GM19238 (cell line): ENCODE measurements around the gene ACACA.

Experiments used
- DNase-seq: peaks from one replicate; pipeline ENCODE4 v3.0.0; 2011; ENCODE audit warnings: low spot score; ENCODE audit not compliant: insufficient read length

The ACACA gene

DNA sequence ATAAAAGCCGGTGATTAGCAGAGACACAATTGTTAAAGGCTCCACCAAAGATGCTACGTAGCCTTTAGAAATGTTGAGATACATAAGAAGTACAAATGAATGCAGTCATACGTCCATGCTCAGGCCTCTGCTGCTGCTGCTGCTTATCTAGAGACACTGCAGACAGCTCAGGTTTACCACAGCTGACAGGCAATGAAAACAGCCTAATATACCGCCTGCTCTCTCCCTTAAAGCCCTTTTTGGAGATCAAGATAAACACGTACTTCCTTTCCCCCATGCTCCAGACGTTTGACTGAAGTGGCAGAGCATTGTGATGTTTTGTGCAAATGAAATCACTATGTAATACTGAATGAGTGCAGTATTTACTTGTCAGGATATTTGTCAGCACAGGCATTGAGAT is 272.6 kb downstream of the ACACA start:
- no peak for DNase-seq

- no peak for DNase-seq
These were observed 273.5 kb downstream of the ACACA start for GRCh38 chr17:37133136-37133535.

- DNase-seq = no peak
These were observed 274.7 kb downstream of the ACACA start for GRCh38 chr17:37131669-37132611.

- DNase-seq = no peak
These were observed 275.6 kb downstream of the ACACA start for GRCh38 chr17:37130984-37131446.

- DNase-seq = no peak
These were observed 281.8 kb downstream of the ACACA start for GRCh38 chr17:37124821-37125173.

GRCh38 chr17:37123941-37124820 is 282.5 kb downstream of the ACACA start:
- DNase-seq = no peak

DNA sequence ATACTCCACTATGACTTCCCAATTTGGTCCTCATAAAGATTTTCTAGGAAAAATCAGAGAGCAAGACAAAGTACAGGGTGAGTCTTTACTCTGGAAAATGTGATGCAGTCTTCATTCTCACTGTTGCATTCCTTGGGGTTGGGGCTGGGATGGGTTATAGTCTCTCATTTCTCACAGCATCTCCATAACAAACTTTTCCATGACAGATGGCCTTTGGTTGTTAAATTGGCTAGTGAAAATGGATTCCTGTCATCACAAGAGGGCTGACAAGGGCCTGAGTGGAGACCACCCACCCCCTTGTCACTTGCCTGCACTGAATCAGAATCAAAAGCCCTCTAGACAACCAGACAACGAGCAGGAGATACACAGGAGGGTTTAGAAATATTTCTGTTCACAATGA is 283.2 kb downstream of the ACACA start:
- no peak for DNase-seq

GRCh38 chr17:37121616-37122015 is 285.0 kb downstream of the ACACA start:
- no peak for DNase-seq

DNA sequence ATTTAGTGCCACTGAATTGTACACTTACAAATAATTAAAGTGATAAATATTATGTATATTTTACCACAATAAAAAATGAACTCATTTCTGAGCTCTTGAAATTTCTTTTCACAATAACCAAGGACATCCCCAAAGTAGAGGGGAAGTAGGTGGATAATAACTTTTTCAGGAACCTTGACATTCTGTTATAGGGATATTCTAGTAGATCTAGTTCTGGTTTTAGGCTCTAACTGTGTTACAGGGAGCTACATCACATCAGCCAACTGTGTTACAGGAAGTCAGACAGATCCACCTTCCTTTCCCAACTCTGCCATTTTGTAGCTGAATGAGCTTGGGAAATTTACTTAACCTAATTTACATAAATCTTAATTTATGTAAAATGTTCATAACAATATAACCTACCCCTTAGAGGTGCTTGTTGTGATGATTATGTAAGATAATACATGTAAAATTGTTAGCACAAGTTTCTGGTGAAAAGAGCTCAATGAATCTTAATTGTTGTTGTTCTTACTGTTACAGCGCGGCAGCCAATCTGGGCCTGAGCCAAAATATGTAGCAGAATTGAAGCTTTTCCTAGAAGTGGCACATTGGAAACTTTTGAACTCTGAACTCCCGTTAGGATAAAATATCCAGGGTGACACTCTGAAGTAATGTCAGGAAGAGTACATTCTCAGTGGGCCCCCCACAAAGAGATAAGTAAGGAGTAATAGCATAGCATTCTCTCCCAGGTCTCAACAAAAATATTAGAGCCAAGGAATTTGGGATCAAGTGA is 288.1 kb downstream of the ACACA start:
- no peak for DNase-seq

DNA sequence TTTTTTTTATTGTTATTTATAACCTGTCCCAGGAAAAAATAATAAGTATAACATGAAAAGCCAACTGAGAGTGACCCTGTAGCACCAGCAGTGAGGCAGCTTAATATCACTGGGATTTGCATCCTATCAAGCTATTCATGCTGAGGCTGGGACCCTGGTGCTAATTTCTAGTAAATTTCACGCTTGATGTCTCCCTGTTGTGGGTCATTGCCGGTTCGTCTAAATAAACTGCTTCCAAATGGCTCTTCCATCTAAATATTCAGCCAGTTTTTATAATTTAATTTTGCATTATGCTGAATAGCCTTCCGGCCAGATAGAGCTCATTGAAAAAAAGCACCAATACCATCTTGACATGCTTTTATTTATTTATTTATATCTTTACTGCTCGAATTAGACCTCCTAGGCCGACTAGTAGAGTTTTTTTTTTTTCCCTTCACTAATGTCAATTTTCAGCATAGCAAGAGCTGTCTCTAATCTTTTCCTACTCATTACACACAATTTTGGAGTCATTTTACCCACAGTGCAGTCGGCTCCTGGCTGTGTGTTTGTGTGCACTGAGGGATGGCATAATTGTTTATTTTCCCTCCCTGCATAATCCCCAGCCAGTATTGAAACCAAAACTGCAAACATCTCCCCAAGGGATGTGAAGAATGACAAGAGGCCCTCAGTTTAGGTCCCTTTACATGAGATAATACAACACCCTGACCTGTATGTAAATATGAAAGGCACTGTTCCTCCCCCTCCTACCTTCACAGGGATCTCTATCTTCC is 289.1 kb downstream of the ACACA start:
- DNase-seq = no peak

DNA sequence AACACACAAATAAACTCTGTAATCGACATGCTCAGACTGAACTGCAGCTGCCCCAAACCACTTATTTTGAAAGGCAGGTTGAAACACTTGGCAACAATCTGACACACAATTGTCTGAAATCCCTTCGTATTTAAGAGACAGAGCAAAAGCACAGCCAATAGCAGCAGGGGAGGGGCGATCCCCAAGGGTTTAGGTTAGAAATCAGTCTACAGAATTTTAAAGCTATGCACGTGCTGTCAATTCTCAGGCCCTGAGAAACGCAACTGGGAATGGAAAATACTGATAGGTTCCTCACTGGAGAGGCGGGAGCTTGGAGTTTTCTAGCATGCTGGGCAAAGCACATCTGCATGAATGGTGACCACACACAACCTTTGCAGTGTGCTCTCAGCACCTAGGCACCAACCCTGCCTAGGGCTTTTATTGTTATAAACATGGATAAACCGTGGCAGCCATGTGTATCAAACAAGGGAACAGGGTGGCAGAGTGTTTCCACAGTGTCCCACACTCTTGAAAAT is 289.9 kb downstream of the ACACA start:
- DNase-seq = no peak

- no peak for DNase-seq
These were observed 295.3 kb downstream of the ACACA start for GRCh38 chr17:37111329-37111728.

DNA sequence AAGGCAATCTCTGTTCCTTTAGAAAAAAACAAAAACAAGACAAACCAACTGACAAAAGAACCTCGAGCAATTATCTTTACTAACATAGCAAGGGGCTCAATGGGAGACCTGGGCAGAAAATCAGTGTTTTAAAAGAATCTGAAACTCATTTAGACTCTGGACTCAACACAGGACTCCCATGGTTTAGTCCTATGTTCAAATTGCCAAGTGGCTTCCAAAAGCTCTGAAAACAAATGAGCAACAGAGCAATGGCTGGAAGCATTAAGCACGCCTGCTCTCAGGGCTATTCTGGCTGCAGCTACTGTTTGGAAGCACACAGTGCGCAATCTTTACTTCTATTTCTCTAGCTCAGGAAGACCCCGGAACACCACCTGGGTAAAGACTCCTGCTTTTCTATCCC is 295.9 kb downstream of the ACACA start:
- DNase-seq = no peak

DNA sequence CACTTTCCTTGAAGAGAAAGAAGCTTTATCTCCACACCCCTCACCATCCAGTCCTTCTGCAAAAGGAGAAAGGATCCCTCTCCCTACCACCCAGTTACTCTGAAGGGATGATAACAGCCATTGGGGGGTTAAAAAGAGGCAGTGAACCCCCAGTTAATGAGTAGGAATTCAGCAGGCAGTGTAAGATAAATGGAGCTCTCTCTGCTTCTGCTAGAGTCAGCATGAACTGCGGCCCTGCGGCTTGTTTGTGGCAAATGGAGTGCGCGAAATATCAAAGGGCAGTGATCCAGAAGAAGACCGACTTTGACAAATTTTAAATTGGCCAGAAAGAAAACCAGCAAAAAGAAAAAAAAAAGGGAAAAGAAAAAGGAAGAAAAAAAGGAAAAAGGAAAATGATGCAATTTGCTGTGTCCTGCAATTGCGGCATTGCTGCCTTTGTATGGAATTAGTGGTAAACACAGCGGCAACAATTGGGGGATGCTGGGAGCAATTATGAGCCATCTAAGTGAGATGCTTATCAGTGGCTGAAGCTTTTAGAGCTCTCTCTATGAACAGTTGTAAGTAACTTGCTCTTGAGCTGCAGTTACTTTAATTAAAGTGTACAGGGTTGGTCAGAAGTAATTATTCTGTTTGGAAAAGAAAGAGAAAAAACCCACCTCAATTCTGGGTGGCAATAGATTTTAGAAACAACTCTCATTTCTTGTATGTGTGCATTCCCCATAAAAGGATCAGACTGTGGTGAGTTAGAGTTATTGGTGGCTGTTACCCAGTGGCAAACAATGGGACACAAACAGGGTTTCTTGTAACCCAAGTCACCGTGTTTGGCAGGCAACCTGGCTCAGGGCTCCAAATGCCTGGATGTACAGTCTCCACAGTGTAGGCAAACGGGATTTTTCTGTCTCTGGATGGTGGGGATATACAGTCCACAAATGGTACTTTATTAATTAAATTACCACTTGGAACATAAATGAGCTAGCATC is 296.6 kb downstream of the ACACA start:
- no peak for DNase-seq

GRCh38 chr17:37109106-37109505 is 297.5 kb downstream of the ACACA start:
- no peak for DNase-seq

DNA sequence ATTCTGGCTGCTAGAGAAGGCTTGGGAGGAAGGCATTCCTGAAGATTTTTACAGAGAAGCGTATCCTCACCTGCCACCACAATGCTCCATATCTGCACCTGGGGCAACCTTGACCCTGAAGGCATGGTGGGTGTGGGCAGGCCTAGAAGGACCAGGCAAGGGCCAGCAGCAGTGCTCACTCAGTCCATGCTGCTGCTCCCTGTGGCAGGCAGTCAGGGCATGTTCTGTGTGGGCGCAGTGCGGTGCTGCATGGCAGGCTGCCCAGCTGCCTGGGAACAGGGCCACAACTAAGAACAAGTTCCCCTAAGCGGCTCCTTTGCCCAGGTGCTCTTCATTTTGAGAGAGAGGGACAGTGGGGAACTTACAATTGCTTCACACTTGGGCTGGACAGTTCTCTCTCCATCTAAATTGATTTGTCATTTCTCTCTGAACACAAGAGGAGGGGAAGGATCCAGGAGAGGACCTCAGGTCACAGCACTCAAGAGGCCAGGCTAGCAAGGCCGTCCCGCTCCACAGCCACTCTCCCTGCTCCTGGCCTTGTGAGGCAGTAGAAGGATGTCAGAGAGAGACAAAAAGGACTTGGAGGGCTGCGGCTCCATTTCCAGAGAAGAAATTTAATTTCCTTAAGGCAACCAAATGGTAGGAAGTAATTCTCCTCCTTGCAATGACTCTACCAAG is 299.1 kb downstream of the ACACA start:
- DNase-seq = no peak

GRCh38 chr17:37106049-37106448 is 300.6 kb downstream of the ACACA start:
- no peak for DNase-seq

DNA sequence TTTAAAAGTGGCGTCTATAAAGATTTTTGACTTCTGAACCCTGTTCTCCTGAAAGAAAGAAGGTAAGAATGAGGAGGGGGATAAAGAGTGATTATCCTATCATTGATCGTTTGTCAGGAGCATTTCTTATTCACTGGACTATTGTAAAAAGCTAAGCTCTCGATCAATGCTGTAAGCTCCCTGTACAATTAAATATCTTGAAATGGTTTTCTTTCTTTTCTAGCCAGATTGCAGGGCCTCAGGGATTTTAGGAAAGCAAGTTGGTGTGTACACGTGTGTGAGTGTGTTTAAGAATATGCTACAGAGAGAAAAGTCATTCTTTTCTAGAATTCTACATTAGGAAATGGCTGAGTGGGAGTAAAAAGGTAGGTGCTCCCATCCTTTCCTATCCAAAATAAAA is 303.4 kb downstream of the ACACA start:
- no peak for DNase-seq

DNA sequence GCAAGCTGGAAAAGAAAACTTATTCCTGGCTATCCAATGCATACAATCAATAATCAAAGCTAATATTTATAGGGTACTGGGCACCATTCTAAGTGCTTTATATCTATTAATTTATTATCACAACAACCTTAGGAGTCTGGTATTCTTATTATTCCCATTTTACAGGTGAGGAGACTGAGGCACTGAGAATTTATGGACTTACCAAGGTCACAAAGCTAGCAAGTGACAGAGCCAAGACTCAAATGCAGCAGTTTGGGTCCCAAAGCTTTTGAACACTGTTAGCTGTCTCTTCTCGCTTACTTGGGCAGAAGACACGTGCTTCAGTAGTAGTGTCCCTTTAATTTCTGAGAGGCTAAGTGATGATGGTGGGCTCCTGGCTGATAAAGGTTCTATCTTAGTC is 305.3 kb downstream of the ACACA start:
- no peak for DNase-seq
